HCT116 (cell line): ENCODE data around the gene VAV2. TPM values are rescaled to one million over a fixed set of nuclear protein-coding genes. Genes with fewer than 3 reads are reported as not detected.

Experiments used
- ATAC-seq: fragments of 200-7000 bp; cut with Tn5 transposase; 2 replicates; pipeline ENCODE4 v1.9.1; 2020; ENCODE audit warnings: mild to moderate bottlenecking, moderate library complexity
- BruUV-seq: library from RNA; stranded (reverse); fragments of 400-500 nt; replicated peaks from 2 replicates; lab custom pipeline; 2021; lab: Mats Ljungman, UMichigan
- CTCF ChIA-PET: fragments of 300-600 bp; sonication (Branson Sonifier 250); formaldehyde crosslinking; loops from one replicate; lab custom pipeline; 2021; ENCODE audit warnings: antibody characterized with exemption; lab: Charles Lee
- POLR2A ChIA-PET: fragments of 300-600, 350-600 bp; sonication (Branson Sonifier 250); formaldehyde crosslinking; loops from one replicate; lab custom pipeline; 2021; ENCODE audit warnings: antibody characterized with exemption; lab: Charles Lee
- RAD21 ChIA-PET, 2 experiments: fragments of 300-600 bp; sonication (Branson Sonifier 250); formaldehyde crosslinking; loops; one replicate each; lab custom pipeline; 2023; ENCODE audit warnings: low total read pairs in 2 of 2; ENCODE audit not compliant: uncharacterized antibody in 2 of 2, unreplicated experiment in 2 of 2, low non-redundant PET in 1 of 2; lab: Charles Lee
- DNase-seq: peaks from one replicate; pipeline ENCODE4 v3.0.0-alpha.2; 2010; ENCODE audit warnings: low read depth, low spot score
- H2AFZ ChIP-seq: fragments of 200-600 bp; shearing (Covaris generic), sonication (generic); 2 replicates; pipeline ENCODE4 v1.6.1; 2017; ENCODE audit warnings: low read depth, mixed run types, mixed read lengths, antibody characterized with exemption, low read length; ENCODE audit not compliant: poor library complexity, severe bottlenecking
- H3K27ac ChIP-seq: 2 replicates; pipeline ENCODE4 v1.5.1; 2012; ENCODE audit warnings: low read depth, low read length
- H3K27me3 ChIP-seq: fragments of 200-600 bp; sonication (generic); 2 replicates; pipeline ENCODE4 v1.6.1; 2016; ENCODE audit warnings: mixed run types, low read length, mixed read lengths; ENCODE audit not compliant: insufficient read depth
- H3K36me3 ChIP-seq, 2 experiments: fragments of 200-500 bp in 1 of 2; fragments of 200-600 bp in 1 of 2; sonication (Bioruptor generic) in 1 of 2; sonication (generic) in 1 of 2; 2 replicates each; pipeline versions ENCODE4 v1.5.1 to v1.6.1; 2014 to 2016; ENCODE audit warnings: low read length in 2 of 2, inconsistent platforms in 1 of 2, mixed read lengths in 1 of 2, mixed run types in 1 of 2; ENCODE audit not compliant: insufficient read depth in 2 of 2, control insufficient read depth in 1 of 2
- H3K4me1 ChIP-seq, 2 experiments: fragments of 200-600 bp in 1 of 2; sonication (generic) in 1 of 2; 2 replicates each; pipeline versions ENCODE4 v1.5.1 to v1.6.1; 2012 to 2017; ENCODE audit warnings: low read length in 2 of 2, inconsistent platforms in 1 of 2, mild to moderate bottlenecking in 1 of 2, mixed read lengths in 1 of 2, mixed run types in 1 of 2, moderate library complexity in 1 of 2; ENCODE audit not compliant: insufficient read depth in 2 of 2, control insufficient read depth in 1 of 2
- H3K4me2 ChIP-seq: fragments of 200-600 bp; sonication (generic); 2 replicates; pipeline ENCODE4 v1.6.1; 2017; ENCODE audit warnings: mixed run types, low read length, mixed read lengths
- H3K4me3 ChIP-seq, 2 experiments: fragments of 200-600 bp in 1 of 2; sonication (generic) in 1 of 2; replicated peaks in 1 of 2; 2 replicates each; pipeline ENCODE4 v1.5.1; 2011 to 2016; ENCODE audit warnings: low read length in 2 of 2, control low read depth in 1 of 2, low read depth in 1 of 2, mild to moderate bottlenecking in 1 of 2, mixed read lengths in 1 of 2, mixed run types in 1 of 2
- H3K79me2 ChIP-seq: fragments of 200-600 bp; sonication (generic); 2 replicates; pipeline ENCODE4 v1.6.1; 2017; ENCODE audit warnings: mild to moderate bottlenecking, mixed run types, low read length, moderate library complexity, mixed read lengths; ENCODE audit not compliant: insufficient read depth
- H3K9ac ChIP-seq: fragments of 200-600 bp; sonication (generic); 2 replicates; pipeline ENCODE4 v1.6.1; 2016; ENCODE audit warnings: low read length, mixed read lengths
- H3K9me2 ChIP-seq: fragments of 200-600 bp; sonication (generic), shearing (Covaris generic); 2 replicates; pipeline ENCODE4 v1.6.1; 2017; ENCODE audit warnings: mixed run types, mild to moderate bottlenecking, moderate library complexity; ENCODE audit not compliant: insufficient read depth
- H3K9me3 ChIP-seq, 2 experiments: fragments of 200-500 bp in 1 of 2; fragments of 200-600 bp in 1 of 2; sonication (Bioruptor generic) in 1 of 2; sonication (generic) in 1 of 2; 2 replicates each; pipeline ENCODE4 v1.6.1; 2014 to 2017; ENCODE audit warnings: low read length in 2 of 2, mixed read lengths in 2 of 2, inconsistent platforms in 1 of 2, low read depth in 1 of 2, mild to moderate bottlenecking in 1 of 2, mixed run types in 1 of 2, moderate library complexity in 1 of 2; ENCODE audit not compliant: control insufficient read depth in 1 of 2, insufficient read depth in 1 of 2
- H4K20me1 ChIP-seq: fragments of 200-600 bp; sonication (generic), shearing (Covaris generic); 2 replicates; pipeline ENCODE4 v1.6.1; 2017; ENCODE audit warnings: mixed run types, mild to moderate bottlenecking, moderate library complexity; ENCODE audit not compliant: insufficient read depth
- ATF3 ChIP-seq: IDR thresholded peaks from 2 replicates; pipeline ENCODE4 v1.6.1; 2012
- CBX3 ChIP-seq: IDR thresholded peaks from 2 replicates; pipeline ENCODE4 v1.6.1; 2012; ENCODE audit warnings: low read depth
- CEBPB ChIP-seq: IDR thresholded peaks from 2 replicates; pipeline ENCODE4 v1.6.1; 2012; ENCODE audit warnings: low read depth
- EGR1 ChIP-seq: IDR thresholded peaks from 2 replicates; pipeline ENCODE4 v1.6.1; 2012; ENCODE audit warnings: low read depth
- EZH2 ChIP-seq: fragments of 200-600 bp; sonication (generic); IDR thresholded peaks from 2 replicates; pipeline ENCODE4 v1.6.1; 2017; ENCODE audit warnings: antibody characterized with exemption, mixed run types
- MAX ChIP-seq: IDR thresholded peaks from 2 replicates; pipeline ENCODE4 v1.6.1; 2012
- POLR2A ChIP-seq: IDR thresholded peaks from 2 replicates; pipeline ENCODE4 v1.7.0; 2011; ENCODE audit warnings: borderline replicate concordance; ENCODE audit not compliant: insufficient read depth, insufficient read length; ENCODE audit errors: extremely low read depth
- SIN3A ChIP-seq: IDR thresholded peaks from 2 replicates; pipeline ENCODE4 v1.6.1; 2012; ENCODE audit warnings: low read depth
- SP1 ChIP-seq: IDR thresholded peaks from 2 replicates; pipeline ENCODE4 v1.6.1; 2012; ENCODE audit warnings: low read depth
- TCF7L2 ChIP-seq: IDR thresholded peaks from 2 replicates; pipeline ENCODE4 v1.7.0; 2011; ENCODE audit warnings: borderline replicate concordance, inconsistent platforms; ENCODE audit not compliant: insufficient read depth, insufficient read length; ENCODE audit errors: extremely low read depth
- YY1 ChIP-seq: IDR thresholded peaks from 2 replicates; pipeline ENCODE4 v1.6.1; 2011; ENCODE audit warnings: low read length, low read depth, moderate library complexity, mild to moderate bottlenecking; ENCODE audit not compliant: insufficient replicate concordance; ENCODE audit errors: extremely low read depth
- ZFX ChIP-seq: fragments of 450-650 bp; IDR thresholded peaks from 2 replicates; pipeline ENCODE4 v1.6.1; 2017
- ZNF274 ChIP-seq: fragments of 200-500 bp; sonication (Bioruptor generic); IDR thresholded peaks from 2 replicates; pipeline ENCODE4 v1.6.1; 2014; ENCODE audit warnings: mild to moderate bottlenecking, low read depth, low read length, inconsistent platforms
- intact Hi-C: fragments of 100-400 bp; cut with micrococcal nuclease; formaldehyde crosslinking; loops from 2 replicates; pipeline ENCODE4 v1.10.0; 2022
- total RNA-seq: library from RNA; stranded (reverse); gene quantifications from one replicate; pipeline ENCODE4 v1.2.1, GENCODE V29; 2021; ENCODE audit not compliant: unreplicated experiment
- TF ChIP-seq, protein P1 (sequence below): IDR thresholded peaks from 2 replicates; pipeline ENCODE4 v1.6.1; 2011; ENCODE audit warnings: mild to moderate bottlenecking, low read length, moderate library complexity; ENCODE audit not compliant: insufficient replicate concordance; ENCODE audit errors: extremely low read depth

Gene VAV2
- total RNA-seq, 1 experiment from 2014 or later: 33.2 TPM

GRCh38 chr9:133856798-133857197 lies 135.3 kb downstream of the VAV2 start (continued):
- no peak for TF ChIP-seq MAX
- no peak for TF ChIP-seq POLR2A
- no peak for TF ChIP-seq ATF3
- TF ChIP-seq EZH2: no peak
- TF ChIP-seq CEBPB: no peak
- no peak for TF ChIP-seq ZNF274
- TF ChIP-seq TCF7L2: no peak
- no peak for TF ChIP-seq ZFX
- TF ChIP-seq CBX3: no peak
- no peak for TF ChIP-seq YY1
- TF ChIP-seq, protein P1, sequence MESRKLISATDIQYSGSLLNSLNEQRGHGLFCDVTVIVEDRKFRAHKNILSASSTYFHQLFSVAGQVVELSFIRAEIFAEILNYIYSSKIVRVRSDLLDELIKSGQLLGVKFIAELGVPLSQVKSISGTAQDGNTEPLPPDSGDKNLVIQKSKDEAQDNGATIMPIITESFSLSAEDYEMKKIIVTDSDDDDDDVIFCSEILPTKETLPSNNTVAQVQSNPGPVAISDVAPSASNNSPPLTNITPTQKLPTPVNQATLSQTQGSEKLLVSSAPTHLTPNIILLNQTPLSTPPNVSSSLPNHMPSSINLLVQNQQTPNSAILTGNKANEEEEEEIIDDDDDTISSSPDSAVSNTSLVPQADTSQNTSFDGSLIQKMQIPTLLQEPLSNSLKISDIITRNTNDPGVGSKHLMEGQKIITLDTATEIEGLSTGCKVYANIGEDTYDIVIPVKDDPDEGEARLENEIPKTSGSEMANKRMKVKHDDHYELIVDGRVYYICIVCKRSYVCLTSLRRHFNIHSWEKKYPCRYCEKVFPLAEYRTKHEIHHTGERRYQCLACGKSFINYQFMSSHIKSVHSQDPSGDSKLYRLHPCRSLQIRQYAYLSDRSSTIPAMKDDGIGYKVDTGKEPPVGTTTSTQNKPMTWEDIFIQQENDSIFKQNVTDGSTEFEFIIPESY: no peak

GRCh38 chr9:133855802-133856521 lies 136.2 kb downstream of the VAV2 start:
- RAD21 ChIA-PET: no interaction called here
- Histone ChIP-seq H3K27ac (no peak overlapping the region), H3K36me3 (no peaks in the 10 kb centered on the region), H3K9me3 (no peaks in the 10 kb centered on the region), H3K79me2 (0 out of 2 replicates have a peak, but pooled peaks cover 2% of the 10 kb centered on the region), H3K4me2 (no peak overlapping the region), H3K4me3 (no peak overlapping the region), H4K20me1 (no peaks in the 10 kb centered on the region), H3K9me2 (no peaks in the 10 kb centered on the region), H3K4me1 (no peaks in the 10 kb centered on the region), H3K9ac (no peak overlapping the region), H3K27me3 (no peaks in the 10 kb centered on the region), H2AFZ (no peak overlapping the region)
- POLR2A ChIA-PET: no interaction called here
- DNase-seq (no peak), ATAC-seq (no peak)
- no TSS peak for BruUV-seq
- TF ChIP-seq, protein P1: no peak
- TF ChIP-seq TCF7L2 (no peak), ATF3 (no peak), SIN3A (no peak), EZH2 (no peak), EGR1 (no peak), SP1 (no peak)
- CTCF ChIA-PET: no interaction called here
- intact Hi-C loops: no loop called here
